PC-9 (cell line): ENCODE measurements around the gene TOX4.

ENCODE experiments used
- CTCF ChIP-seq: fragments of 200-600 bp; sonication (generic); conservative IDR thresholded peaks from 2 replicates; pipeline ENCODE4 v1.6.1; 2017; ENCODE audit warnings: mixed run types, antibody characterized with exemption, mild to moderate bottlenecking, moderate library complexity
- EZH2 ChIP-seq: fragments of 200-600 bp; sonication (generic); IDR thresholded peaks from 2 replicates; pipeline ENCODE4 v1.8.0; 2017; ENCODE audit warnings: antibody characterized with exemption, low read depth

GRCh38 chr14:21494902-21495762 lies 18.1 kb downstream of the TOX4 start:
- TF ChIP-seq CTCF, result no peak
- TF ChIP-seq EZH2, result no peak
